Activated CD4-positive, alpha-beta T cell treated with anti-CD3 and anti-CD28 coated beads, Interleukin-2, amount 10 ng/mL, durations not matched to agents 24 days and 14 days (primary cell): ENCODE results near the gene LYRM4. TPM values are rescaled to one million over a fixed set of nuclear protein-coding genes. Genes with fewer than 3 reads are reported as not detected.

Experiments used
- DNase-seq: peaks from one replicate; pipeline ENCODE4 v3.0.0; 2022
- H3K27ac Mint-ChIP-seq: one replicate; pipeline ENCODE4 v1.8.0; 2022; ENCODE audit warnings: mild to moderate bottlenecking, mixed read lengths
- H3K27me3 Mint-ChIP-seq: one replicate; pipeline ENCODE4 v1.8.0; 2022; ENCODE audit warnings: mixed read lengths
- H3K36me3 Mint-ChIP-seq: one replicate; pipeline ENCODE4 v1.8.0; 2022; ENCODE audit warnings: low read depth, mild to moderate bottlenecking, mixed read lengths
- H3K4me1 Mint-ChIP-seq: one replicate; pipeline ENCODE4 v1.8.0; 2021; ENCODE audit warnings: mixed read lengths
- H3K4me3 Mint-ChIP-seq: one replicate; pipeline ENCODE4 v1.8.0; 2022; ENCODE audit warnings: mild to moderate bottlenecking, moderate library complexity, mixed read lengths
- H3K9me3 Mint-ChIP-seq: one replicate; pipeline ENCODE4 v1.8.0; 2021; ENCODE audit warnings: mixed read lengths
- intact Hi-C: fragments of 100-400 bp; cut with micrococcal nuclease; formaldehyde crosslinking; loops from one replicate; pipeline ENCODE4 v1.15.1; 2023
- total RNA-seq: library from RNA; stranded (reverse); gene quantifications from 2 replicates; pipeline ENCODE4 v1.2.3, GENCODE V29; 2022

Gene LYRM4
- total RNA-seq, result 49.4 and 50.3 TPM in 2 replicates

DNA sequence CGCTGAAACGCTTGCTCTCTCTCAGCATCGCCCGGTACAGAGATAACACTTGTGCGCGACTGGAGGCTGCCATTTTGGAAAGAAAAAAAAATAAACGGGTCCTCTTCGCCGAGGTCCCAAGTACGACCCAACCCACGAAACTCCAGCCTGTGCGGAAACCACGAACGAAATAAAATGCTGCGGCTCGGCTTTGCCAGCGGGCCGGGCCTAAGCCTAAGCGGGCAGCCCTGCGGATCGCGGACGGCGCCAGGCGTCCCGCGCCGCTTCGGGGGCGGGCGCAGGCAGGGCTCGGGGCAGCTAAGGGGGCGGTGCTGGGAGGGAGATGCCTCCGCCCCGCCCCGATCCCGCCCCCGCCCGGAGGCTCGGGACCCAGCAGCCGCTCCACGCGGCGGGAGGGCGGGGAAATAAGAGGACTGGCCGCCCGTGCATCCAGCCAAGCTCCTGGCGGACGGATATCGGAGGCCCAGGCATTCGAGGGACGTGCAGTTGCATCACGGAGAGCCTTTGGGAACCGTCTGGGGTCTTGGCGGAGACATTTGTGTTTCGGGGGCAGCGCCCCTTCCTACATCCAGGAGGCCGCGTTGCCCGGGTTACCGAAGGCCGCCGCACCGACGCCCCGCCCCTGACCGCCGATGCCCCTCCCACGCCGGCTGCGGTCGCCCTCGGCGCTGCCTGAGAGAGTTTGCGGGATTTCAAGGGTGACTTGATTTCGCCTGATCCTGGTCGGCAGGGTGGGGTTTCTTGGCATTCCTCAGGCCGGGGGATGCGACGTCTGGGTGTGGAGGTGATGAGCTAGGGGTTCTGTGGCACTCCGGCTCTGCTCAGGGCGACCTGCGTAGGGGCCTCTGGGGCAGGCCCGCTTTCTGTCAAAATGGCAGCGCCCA, at the start of gene LYRM4, which contains the start of gene FARS2:
Gene LYRM4, minus strand, starts transcription at position 290 of the 884 bp plus-strand sequence. Its CDS starts 217 bp downstream, at position 73.
Gene FARS2, plus strand, starts transcription at position 853 of the 884 bp plus-strand sequence.
- peaks cover 36% of the 10 kb centered on the region for H3K4me1 Mint-ChIP-seq
- H3K27me3 Mint-ChIP-seq, result no peaks in the 10 kb centered on the region

DNA sequence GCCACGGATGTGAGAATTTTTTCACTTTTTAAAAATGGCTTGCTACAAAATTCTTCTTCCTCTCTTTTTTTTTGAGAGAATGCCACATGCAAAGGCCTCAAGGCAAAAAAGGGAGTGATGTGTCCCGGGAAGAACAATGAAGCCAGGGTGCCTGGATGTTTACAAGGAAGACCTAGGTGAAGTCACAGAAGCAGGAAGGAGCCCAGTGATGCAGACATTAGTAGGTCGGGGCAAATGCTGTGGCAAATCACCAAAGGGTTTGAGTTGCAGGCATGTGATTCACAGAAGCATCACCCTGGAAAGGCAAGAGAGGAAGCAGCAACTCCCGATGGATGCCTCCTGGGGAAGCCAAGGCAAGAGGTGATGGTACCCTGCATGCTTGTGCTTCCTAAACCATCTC, 47.3 kb upstream of the LYRM4 start:
- Mint-ChIP-seq H3K4me3 (no peak overlapping the region), H3K9me3 (no peaks in the 10 kb centered on the region), H3K27me3 (no peaks in the 10 kb centered on the region), H3K36me3 (no peaks in the 10 kb centered on the region), H3K27ac (no peak overlapping the region), H3K4me1 (peaks cover 4% of the 10 kb centered on the region)
- DNase-seq, result no peak
- intact Hi-C loops, result no loop called here

More for the DNA sequence above, at the start of gene LYRM4, which contains the start of gene FARS2:
- peak within 1 kb of the TSS; percentile 100 for H3K27ac Mint-ChIP-seq
- H3K9me3 Mint-ChIP-seq, result no peaks in the 10 kb centered on the region
- H3K4me3 Mint-ChIP-seq, result peak within 1 kb of the TSS; percentile 89
- peaks cover 17% of the 10 kb centered on the region for H3K36me3 Mint-ChIP-seq
- intact Hi-C loops, result loop anchor here (1.0 to 5.0 kb wide), 9 partner anchors 19 to 484 kb away; partner anchors contain the start of genes CDYL and RPP40
- DNase-seq, result peak; percentile 98

DNA sequence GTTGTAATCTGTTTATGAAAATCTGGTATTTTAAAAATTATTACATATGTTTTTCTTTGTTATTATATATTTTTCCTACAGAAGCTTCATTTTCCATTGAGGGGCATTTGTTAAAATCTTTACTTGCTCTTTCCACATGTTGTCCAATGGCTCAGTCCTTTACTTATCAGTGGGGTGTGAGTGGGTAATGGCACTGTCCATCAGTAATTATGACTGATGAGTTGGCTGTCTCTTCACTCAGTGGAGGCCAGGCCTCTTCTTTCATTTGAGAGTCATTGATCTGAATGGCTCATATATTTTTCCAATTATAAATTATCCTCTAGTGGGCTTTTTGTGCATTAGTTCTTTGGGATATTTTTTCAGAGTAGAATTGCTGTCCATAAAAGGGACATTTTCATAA, 46.3 kb upstream of the LYRM4 start:
- no peaks in the 10 kb centered on the region for H3K36me3 Mint-ChIP-seq
- DNase-seq, result no peak
- H3K27ac Mint-ChIP-seq, result no peak overlapping the region
- peaks cover 14% of the 10 kb centered on the region for H3K4me1 Mint-ChIP-seq
- no peaks in the 10 kb centered on the region for H3K9me3 Mint-ChIP-seq
- no peaks in the 10 kb centered on the region for H3K27me3 Mint-ChIP-seq
- no peak overlapping the region for H3K4me3 Mint-ChIP-seq
- intact Hi-C loops, result no loop called here

DNA sequence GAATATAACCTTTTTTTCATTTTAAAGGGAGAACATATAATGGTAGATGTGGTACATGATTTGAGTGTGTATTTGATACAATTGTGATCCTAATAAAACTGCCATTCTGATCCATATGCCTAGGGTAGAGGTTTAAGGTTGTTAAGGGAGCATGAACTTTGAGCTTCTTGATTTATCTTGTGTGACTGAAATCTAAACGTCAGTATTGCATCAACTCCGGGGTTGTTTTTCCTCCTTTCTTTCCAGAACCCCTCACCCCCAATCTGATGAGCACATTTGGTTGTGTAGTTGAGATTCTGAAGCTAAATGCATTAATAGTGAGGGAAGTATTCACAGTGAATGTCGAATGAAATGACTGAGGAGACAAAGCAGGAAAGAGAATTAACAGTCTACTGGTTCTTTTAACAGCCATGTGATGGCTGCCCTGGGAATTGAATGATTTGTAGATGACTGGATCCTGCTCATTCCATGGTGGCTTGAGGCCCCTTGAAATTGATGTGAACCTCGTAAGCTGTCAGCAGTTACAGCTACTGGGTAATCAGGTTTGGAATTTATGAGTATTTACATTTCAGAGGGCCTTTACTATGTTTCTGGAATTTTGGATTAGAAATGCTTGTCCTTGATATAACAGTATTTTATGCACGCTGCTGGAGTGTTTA, 45.3 kb upstream of the LYRM4 start:
- no peak overlapping the region for H3K27ac Mint-ChIP-seq
- H3K36me3 Mint-ChIP-seq, result no peaks in the 10 kb centered on the region
- no peaks in the 10 kb centered on the region for H3K9me3 Mint-ChIP-seq
- H3K4me3 Mint-ChIP-seq, result no peak overlapping the region
- peaks cover 16% of the 10 kb centered on the region for H3K4me1 Mint-ChIP-seq
- DNase-seq, result no peak
- H3K27me3 Mint-ChIP-seq, result no peaks in the 10 kb centered on the region
- intact Hi-C loops, result no loop called here

DNA sequence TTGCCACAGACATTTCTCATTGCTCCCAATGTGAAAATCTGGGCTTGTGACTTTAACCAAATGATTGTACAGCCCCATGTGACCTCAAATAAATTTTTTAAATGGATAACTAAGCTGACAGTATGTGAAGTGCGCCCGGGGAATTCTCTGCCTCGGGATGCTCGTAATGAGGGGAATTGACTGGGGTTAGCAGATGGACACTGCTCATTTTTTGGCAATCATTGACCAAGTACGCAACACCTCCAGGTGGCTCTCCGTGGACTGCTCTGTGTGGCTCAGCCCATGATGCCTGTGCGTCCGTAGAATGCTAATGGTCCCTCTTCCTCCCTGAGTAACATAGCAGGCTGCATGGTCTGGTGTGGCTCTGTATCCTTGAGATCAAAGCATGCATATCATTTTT, 42.9 kb upstream of the LYRM4 start:
- DNase-seq, result no peak
- Mint-ChIP-seq H3K9me3 (no peaks in the 10 kb centered on the region), H3K4me3 (no peak overlapping the region), H3K27ac (no peak overlapping the region), H3K36me3 (no peaks in the 10 kb centered on the region), H3K4me1 (peaks cover 21% of the 10 kb centered on the region), H3K27me3 (no peaks in the 10 kb centered on the region)
- intact Hi-C loops, result loop anchor here (1.0 to 5.0 kb wide), 3 partner anchors 42 to 160 kb away; partner anchors contain the start of gene FARS2

DNA sequence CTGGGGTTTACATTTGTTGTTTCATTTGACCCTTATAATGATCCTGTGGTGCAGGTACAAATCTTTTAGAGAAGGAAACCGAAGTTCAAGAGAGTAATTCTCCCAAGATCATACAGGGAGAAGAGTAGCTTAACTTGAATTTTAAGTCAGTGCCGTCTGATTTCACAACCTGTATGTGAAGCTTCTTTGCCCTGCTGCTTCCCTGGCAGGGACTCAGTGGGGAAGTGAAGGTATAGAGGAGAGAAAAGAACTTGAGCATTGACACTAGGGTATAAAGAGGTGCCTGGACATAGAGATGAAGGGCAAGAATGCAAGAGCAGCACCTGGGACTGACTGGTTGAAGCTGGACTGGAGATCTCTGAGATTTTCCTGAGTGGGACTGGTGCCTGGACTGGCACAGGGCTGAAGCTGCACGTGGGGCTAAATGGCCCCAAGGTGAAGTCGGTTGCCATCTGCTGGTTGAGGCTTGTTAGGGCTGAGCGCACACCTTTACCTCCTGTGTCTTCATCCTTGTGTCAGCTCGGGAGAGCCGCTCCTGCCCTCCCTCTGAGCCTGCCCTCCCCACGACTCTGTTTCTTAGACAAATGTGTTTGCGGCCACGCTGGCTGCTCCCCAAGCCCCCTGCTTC, 42.4 kb upstream of the LYRM4 start:
- intact Hi-C loops, result loop anchor here (1.0 to 5.0 kb wide), 4 partner anchors 23 to 160 kb away; partner anchors contain the start of gene FARS2
- Mint-ChIP-seq H3K4me1 (peaks cover 21% of the 10 kb centered on the region), H3K27ac (no peak overlapping the region), H3K4me3 (peak overlapping the region; percentile 36), H3K36me3 (no peaks in the 10 kb centered on the region), H3K27me3 (no peaks in the 10 kb centered on the region), H3K9me3 (no peaks in the 10 kb centered on the region)
- DNase-seq, result peak; percentile 85

DNA sequence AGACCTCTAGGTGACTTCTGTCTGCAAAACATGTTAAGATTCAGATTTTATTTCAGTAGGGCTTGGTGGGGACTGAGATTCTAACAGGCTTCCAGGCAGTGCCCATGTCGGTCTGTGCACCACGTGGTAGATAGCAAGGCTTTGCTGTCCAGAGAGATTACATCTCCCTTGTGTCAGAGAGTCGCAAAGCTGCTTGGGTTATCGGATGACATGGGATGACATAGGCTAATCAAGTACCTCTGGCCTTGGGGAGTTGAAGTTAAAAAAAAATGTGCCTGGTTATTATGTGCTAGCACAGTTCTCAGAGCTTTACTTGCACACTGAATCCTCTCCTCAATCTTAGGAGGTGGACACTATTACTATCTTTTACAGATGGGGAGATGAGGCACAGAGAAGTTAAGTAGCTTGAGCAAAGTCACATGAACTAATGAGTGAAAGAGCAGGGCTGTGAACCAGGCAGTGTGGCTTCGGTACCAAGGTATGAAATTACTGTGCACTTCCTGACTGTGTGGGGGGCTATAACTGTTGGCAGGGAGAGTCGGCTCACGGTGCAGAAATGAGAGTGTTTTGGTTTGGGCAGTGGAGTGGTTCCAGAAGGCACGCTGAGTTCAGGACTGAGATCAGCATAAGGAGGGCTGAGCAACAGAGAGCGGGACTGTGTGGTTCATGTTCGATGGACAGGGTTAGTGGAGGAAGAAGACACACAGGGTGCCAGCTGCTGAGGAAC, 41.6 kb upstream of the LYRM4 start:
- intact Hi-C loops, result loop anchor here (1.0 to 5.0 kb wide), 2 partner anchors 22 to 90 kb away; no protein-coding TSS in a partner anchor
- peak overlapping the region; percentile 36 for H3K4me3 Mint-ChIP-seq
- H3K4me1 Mint-ChIP-seq, result peaks cover 21% of the 10 kb centered on the region
- H3K36me3 Mint-ChIP-seq, result no peaks in the 10 kb centered on the region
- H3K27ac Mint-ChIP-seq, result peak overlapping the region; percentile 50
- no peaks in the 10 kb centered on the region for H3K27me3 Mint-ChIP-seq
- no peaks in the 10 kb centered on the region for H3K9me3 Mint-ChIP-seq
- DNase-seq, result peak; percentile 69

DNA sequence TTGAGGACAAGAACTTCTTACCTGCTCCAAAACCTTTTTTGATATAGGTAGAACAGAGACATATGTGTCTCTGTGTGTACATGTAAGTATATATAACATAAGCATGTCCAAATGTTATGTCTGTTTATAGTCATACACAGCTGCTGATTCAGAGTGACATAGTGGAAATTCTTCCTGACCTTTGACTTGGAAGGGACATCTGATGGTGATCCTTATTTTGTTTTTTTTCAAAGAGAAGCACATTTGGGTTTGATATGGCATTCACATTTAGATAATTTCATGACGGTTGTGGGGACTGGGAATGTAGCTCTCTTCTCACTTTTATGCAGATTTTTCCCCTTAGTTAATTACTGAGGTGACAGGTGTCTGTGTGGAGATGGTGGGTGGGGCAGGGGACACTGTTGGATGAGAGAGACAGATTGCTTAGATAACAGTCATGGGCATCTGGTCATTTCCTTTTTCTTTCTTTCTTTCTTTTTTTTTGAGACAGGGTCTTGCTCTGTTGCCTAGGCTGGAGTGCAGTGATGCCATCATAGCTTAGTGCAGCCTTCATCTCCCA, 39.5 kb upstream of the LYRM4 start:
- Mint-ChIP-seq H3K27me3 (no peaks in the 10 kb centered on the region), H3K4me1 (peaks cover 21% of the 10 kb centered on the region), H3K4me3 (no peak overlapping the region), H3K27ac (no peak overlapping the region), H3K36me3 (no peaks in the 10 kb centered on the region), H3K9me3 (no peaks in the 10 kb centered on the region)
- intact Hi-C loops, result loop anchor here (5.0 kb wide), 1 partner anchor 88 kb away; no protein-coding TSS in a partner anchor
- no peak for DNase-seq

DNA sequence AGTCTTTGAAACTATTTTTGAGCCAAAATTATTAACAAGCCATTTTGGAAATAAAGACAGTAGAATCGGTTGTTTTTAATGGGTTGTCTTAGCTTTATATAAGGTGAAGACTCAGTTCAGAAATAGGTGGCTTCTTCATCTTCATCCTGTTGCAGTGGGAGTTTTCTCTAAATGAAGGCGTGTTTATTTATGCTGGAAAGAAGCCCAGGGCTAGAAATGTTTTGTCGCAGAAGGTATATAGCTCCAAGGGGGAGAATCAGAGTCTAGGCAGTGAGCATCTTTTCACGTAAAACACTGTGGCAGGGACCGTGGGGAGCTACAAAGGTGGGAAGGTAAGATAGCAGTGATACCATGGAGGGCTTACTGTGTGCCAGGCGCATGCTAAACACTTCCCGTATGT, 34.9 kb upstream of the LYRM4 start:
- DNase-seq, result no peak
- no peaks in the 10 kb centered on the region for H3K27me3 Mint-ChIP-seq
- peaks cover 16% of the 10 kb centered on the region for H3K4me1 Mint-ChIP-seq
- intact Hi-C loops, result no loop called here
- H3K4me3 Mint-ChIP-seq, result no peak overlapping the region
- no peak overlapping the region for H3K27ac Mint-ChIP-seq
- H3K9me3 Mint-ChIP-seq, result no peaks in the 10 kb centered on the region
- H3K36me3 Mint-ChIP-seq, result peaks cover 2% of the 10 kb centered on the region

DNA sequence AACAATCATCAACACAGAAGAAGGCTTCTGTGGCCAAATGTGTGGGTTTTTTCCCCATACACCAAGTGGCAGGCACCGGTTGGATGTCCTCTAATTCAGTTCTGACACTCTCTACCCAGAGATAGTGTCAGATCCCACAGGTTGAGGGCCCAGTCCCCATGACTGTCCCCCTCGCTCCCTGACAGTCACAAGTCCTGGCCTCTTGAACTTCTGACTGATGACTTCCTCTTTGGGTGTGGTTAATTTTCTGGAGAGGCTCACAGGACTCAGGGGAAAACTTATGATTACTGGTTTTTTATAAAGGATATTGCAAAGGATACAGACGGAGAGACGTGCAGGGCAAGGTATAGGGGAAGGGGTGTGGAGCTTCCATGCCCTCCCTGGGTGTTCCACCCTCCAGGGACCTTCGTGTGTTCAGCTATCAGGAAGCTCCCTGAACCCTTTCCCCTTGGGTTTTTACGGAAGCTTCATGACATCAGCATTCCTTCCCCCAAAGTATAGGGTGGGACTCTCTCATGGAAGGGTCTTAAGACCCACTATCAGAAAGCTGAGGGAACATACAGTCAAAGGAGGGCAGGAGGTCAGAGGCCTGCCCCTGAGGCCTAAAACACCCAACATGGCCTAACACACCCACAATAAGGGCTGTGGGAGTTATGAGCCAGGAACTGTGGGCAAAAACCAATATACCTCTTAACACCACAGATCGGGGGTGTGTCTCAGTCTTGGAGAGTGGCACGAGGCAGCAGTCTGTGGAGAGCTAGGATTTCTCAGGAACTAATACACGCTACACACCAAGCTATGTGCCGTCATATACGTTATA, 33.9 kb upstream of the LYRM4 start:
- Mint-ChIP-seq H3K4me3 (no peak overlapping the region), H3K36me3 (peaks cover 2% of the 10 kb centered on the region), H3K9me3 (no peaks in the 10 kb centered on the region), H3K4me1 (peaks cover 11% of the 10 kb centered on the region), H3K27me3 (no peaks in the 10 kb centered on the region), H3K27ac (peak overlapping the region; percentile 43)
- intact Hi-C loops, result no loop called here
- no peak for DNase-seq

DNA sequence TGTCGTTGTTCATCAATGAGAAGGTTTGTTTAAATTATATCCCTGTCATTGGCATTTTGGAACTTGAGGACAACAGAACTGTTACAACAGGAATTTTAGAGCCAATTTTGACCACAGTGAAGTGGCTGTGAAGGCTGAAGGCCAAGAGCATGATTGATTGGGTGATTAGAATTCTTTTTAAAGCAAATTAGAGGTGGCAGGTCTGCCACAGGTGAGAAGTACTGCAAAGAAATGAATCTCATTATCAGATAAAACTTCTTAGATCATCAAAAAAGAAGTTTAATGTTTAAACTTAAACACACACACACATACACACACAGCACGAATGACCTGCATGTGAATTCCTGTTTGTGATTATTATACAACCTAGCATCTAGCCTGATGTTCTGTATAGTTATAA, 32.9 kb upstream of the LYRM4 start:
- peaks cover 11% of the 10 kb centered on the region for H3K4me1 Mint-ChIP-seq
- H3K9me3 Mint-ChIP-seq, result no peaks in the 10 kb centered on the region
- intact Hi-C loops, result no loop called here
- no peak overlapping the region for H3K27ac Mint-ChIP-seq
- no peak overlapping the region for H3K4me3 Mint-ChIP-seq
- peaks cover 2% of the 10 kb centered on the region for H3K36me3 Mint-ChIP-seq
- H3K27me3 Mint-ChIP-seq, result no peaks in the 10 kb centered on the region
- DNase-seq, result no peak

DNA sequence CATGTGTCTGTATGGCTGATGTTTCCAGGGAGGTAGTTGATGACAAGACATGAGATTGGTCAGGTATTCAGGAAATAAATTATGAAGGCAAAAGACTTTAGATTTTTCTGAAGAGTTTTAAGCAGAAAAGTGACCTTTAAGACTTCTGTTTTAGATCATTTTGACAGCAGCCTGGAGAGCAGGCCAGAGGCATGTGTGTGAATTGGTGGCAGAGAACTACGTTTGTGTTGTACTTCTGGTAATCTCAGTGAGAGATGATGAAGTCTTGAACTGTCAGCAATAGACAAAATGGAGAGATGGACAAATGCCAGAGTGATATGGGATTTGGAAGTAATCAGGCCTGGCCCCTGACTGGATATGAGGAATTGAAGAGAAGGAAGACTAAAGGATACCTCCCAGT, 31.4 kb upstream of the LYRM4 start:
- H3K4me1 Mint-ChIP-seq, result peaks cover 19% of the 10 kb centered on the region
- peaks cover 2% of the 10 kb centered on the region for H3K36me3 Mint-ChIP-seq
- H3K27me3 Mint-ChIP-seq, result no peaks in the 10 kb centered on the region
- H3K4me3 Mint-ChIP-seq, result no peak overlapping the region
- DNase-seq, result no peak
- H3K27ac Mint-ChIP-seq, result no peak overlapping the region
- H3K9me3 Mint-ChIP-seq, result no peaks in the 10 kb centered on the region
- intact Hi-C loops, result no loop called here
